Measurements from ENCODE around the gene ZNF423. TPM values are rescaled to one million over a fixed set of nuclear protein-coding genes. Genes with fewer than 3 reads are reported as not detected.

The ZNF423 gene
- total and polyA plus RNA-seq, 10 donors = 0.36 to 7.0 (median 3.7) TPM

GRCh38 chr16:49789616-49790015 is 66.3 kb downstream of the ZNF423 start:
- Histone ChIP-seq H3K27me3 (replicated peaks in 1 of 7) (no peaks in the 10 kb centered on the region), H3K9me3 (no peaks in the 10 kb centered on the region), H3K27ac (peak overlapping the region in 3 of 8 donors; percentile 22 to 66 (median 58)), H3K4me3 (no peak overlapping the region), H3K36me3 (no peaks in the 10 kb centered on the region), H3K4me1 (peaks cover 0 to 4% (median 1%) of the 10 kb centered on the region in 6 donors)
- no peak for DNase-seq
- TF ChIP-seq POLR2A (IDR thresholded peaks at IDR 0.05) = no peak
- no peak for TF ChIP-seq CTCF (IDR thresholded peaks at IDR 0.05 in 8 of 11, conservative IDR thresholded peaks at IDR 0.05 in 3 of 11)
- TF ChIP-seq POLR2AphosphoS5 (IDR thresholded peaks at IDR 0.05) = no peak
- WGBS, 5 donors = 75 to 92% (median 85%) methylated on average over 4 of the region's 4 CpGs
- intact Hi-C loops (cut with DNase I; ENCODE audit: low total_unique reads) = no loop called here

- Histone ChIP-seq H3K4me1 (peaks cover 0 to 4% (median 1%) of the 10 kb centered on the region in 6 donors), H3K27ac (peak overlapping the region in 6 of 8 donors; percentile 21 to 66 (median 33)), H3K27me3 (replicated peaks in 1 of 7) (no peaks in the 10 kb centered on the region), H3K36me3 (no peaks in the 10 kb centered on the region), H3K4me3 (no peak overlapping the region), H3K9me3 (no peaks in the 10 kb centered on the region)
- intact Hi-C loops (cut with DNase I; ENCODE audit: low total_unique reads) = no loop called here
- DNase-seq = no peak
- no peak for TF ChIP-seq POLR2AphosphoS5 (IDR thresholded peaks at IDR 0.05)
- no peak for TF ChIP-seq POLR2A (IDR thresholded peaks at IDR 0.05)
- TF ChIP-seq CTCF (IDR thresholded peaks at IDR 0.05 in 8 of 11, conservative IDR thresholded peaks at IDR 0.05 in 3 of 11) = no peak
- 60 to 82% (median 79%) methylated on average over 7 of the region's 7 CpGs for WGBS, 5 donors
Measured at GRCh38 chr16:49788986-49789385, 66.9 kb downstream of the ZNF423 start.

GRCh38 chr16:49788572-49788971 is 67.3 kb downstream of the ZNF423 start:
- intact Hi-C loops (cut with DNase I; ENCODE audit: low total_unique reads) = no loop called here
- TF ChIP-seq CTCF (IDR thresholded peaks at IDR 0.05 in 8 of 11, conservative IDR thresholded peaks at IDR 0.05 in 3 of 11) (no peak), POLR2AphosphoS5 (IDR thresholded peaks at IDR 0.05) (peak in 1 of 3 donors; percentile 43)
- H3K4me3 ChIP-seq = no peak overlapping the region
- DNase-seq = no peak
- H3K27me3 ChIP-seq (replicated peaks in 1 of 7) = no peaks in the 10 kb centered on the region
- 61 to 88% (median 84%) methylated on average over 3 of the region's 3 CpGs for WGBS, 5 donors
- peak overlapping the region in 6 of 8 donors; percentile 21 to 66 (median 33) for H3K27ac ChIP-seq
- no peaks in the 10 kb centered on the region for H3K9me3 ChIP-seq
- H3K36me3 ChIP-seq = no peaks in the 10 kb centered on the region
- H3K4me1 ChIP-seq = peaks cover 0 to 4% (median 1%) of the 10 kb centered on the region in 6 donors

GRCh38 chr16:49786926-49787557 is 68.9 kb downstream of the ZNF423 start:
- no peaks in the 10 kb centered on the region for H3K27me3 ChIP-seq (replicated peaks in 1 of 7)
- H3K27ac ChIP-seq = peak overlapping the region in 1 of 8 donors; percentile 58
- H3K9me3 ChIP-seq = no peaks in the 10 kb centered on the region
- no peak for DNase-seq
- H3K4me1 ChIP-seq = peaks cover 0 to 4% (median 1%) of the 10 kb centered on the region in 6 donors
- 80 to 93% (median 83%) methylated on average over 12 of the region's 12 CpGs for WGBS, 5 donors
- TF ChIP-seq POLR2A (IDR thresholded peaks at IDR 0.05) = no peak
- TF ChIP-seq POLR2AphosphoS5 (IDR thresholded peaks at IDR 0.05) = no peak
- no peak for TF ChIP-seq CTCF (IDR thresholded peaks at IDR 0.05 in 8 of 11, conservative IDR thresholded peaks at IDR 0.05 in 3 of 11)
- no peak overlapping the region for H3K4me3 ChIP-seq
- H3K36me3 ChIP-seq = no peaks in the 10 kb centered on the region
- intact Hi-C loops (cut with DNase I; ENCODE audit: low total_unique reads) = no loop called here
